GM18868 (cell line): Measurements from ENCODE around the gene HMMR.
"Not testable (repeated sequence)": the region's sequence is repeated elsewhere in the genome, so short reads cannot be mapped to it uniquely, and the experiment has no call there.

ENCODE experiments used
- ATAC-seq: cut with Tn5 transposase; IDR thresholded peaks from one replicate; pipeline ENCODE4 v1.9.1; 2021; ENCODE audit warnings: mild to moderate bottlenecking, moderate library complexity; ENCODE audit not compliant: unreplicated experiment

Gene HMMR

DNA sequence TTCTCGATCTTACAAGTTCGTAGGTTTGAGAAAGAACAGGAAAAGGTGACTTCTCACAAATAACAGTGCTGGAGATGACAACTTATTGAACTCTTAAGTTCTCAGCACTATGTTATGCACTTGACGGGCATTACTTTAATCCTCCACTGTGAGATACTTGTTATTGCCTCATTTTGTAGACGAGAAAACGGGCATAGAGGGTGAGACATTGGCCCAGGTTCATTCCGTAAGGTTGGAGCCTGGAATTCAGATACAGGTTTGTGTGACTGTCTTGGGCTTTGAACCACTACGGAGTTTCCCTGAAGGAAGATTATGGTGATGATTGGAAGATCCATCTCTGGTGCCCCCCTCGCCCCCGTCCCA lies 45.6 kb downstream of the HMMR start:
- peak; percentile 11 for ATAC-seq

DNA sequence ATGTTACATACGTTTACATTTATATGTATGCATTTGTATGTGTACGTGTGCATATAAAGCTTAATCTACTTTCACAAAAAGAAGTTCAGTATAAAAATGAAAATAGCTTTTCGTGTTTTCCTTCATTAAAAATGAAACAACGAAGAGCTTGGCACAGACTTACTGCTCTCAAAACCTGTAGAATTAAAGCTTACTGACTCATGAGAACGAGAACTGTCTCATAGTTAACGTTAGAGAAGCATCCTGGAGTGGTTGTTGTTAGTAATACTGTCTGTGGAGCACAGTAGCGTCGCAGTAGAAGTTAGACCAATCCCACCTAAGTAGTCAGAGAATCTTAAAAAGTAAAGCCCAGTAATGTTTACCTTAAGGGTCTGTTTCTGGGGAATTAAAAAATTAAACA lies 46.3 kb downstream of the HMMR start:
- peak; percentile 3 for ATAC-seq

DNA sequence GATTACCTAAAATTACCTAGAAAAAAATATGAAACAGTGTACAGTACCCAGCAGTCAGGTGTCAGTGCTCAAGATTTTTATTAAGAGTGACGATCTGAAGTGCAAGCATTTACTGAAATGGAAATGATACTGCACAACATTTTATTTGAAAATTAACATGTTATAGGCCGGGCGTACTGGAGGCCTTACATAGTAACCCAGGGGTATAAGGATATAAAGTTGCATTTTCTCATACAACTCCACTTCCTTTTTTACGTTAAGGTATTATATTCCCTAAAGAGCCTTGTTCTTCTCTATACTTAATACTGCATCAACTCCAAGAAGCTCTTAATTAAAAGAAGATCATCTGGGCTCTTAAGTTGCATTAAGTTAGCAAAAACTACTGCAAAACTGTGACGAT lies 48.3 kb downstream of the HMMR start:
- no peak for ATAC-seq

DNA sequence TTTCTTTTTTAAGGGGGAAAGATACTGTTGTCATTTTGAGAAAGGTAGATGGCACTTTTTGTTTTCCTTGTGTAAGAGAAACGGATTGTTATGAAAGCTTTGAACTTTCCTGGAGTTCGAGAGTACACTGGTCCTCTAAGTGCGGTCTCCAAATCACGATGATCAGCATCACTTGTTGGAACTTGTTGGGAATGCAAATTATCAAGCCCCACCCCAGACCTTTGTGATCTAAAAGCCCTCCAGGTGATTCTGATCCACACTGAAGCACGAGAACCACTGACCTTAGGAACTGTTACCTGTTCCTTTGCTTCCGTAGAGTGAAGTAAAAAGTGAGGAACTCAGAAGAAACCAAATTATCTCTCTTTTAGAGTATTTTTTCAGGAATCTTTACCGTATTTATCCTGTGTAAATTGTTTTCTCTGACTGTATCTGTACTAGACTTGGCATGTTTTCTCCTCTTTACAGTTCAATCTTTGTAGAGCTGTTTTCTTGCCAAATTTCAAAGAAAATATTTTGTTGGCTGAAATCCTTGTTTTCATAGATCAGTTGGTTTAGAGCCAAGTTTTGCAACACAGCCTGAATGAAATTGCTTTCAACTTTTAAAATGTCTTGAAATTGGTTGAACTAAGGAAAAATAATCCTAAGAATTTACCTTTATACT lies 49.0 kb downstream of the HMMR start:
- ATAC-seq, result no peak

DNA sequence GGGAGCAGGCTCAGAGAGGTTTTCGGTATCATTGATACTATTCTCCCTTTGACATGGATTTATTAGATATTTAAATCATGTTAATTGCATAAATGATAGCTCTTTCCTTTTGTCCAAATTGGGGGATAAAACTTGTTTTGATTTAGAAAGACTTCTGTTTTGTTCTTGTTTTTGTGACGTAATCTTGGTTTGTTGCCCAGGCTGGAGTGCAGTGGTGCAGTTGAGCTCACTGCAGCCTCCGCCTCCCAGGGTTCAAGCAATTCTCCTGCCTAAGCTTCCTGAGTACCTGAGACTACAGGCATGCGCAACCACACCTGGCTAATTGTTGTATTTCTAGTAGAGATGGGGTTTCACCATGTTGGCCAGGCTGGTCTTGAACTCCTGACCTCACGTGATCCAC lies 52.1 kb downstream of the HMMR start:
- no peak for ATAC-seq

DNA sequence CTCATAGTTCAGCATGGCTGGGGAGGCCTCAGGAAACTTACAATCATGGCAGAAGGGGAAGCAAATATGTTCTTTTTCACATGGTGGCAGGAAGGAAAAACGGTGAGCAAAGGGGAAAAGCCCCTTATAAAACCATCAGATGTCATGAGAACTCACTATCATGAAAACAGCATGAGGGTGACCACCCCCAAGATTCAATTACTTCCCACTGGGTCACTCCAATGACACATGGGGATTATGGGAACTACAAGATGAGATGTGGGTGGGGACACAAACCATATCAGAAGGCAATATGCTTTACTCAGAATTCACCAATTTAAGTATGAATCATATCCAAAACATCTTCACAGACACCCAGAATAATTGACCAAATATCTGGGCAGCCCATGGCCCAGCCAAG lies 64.7 kb downstream of the HMMR start:
- no peak for ATAC-seq

DNA sequence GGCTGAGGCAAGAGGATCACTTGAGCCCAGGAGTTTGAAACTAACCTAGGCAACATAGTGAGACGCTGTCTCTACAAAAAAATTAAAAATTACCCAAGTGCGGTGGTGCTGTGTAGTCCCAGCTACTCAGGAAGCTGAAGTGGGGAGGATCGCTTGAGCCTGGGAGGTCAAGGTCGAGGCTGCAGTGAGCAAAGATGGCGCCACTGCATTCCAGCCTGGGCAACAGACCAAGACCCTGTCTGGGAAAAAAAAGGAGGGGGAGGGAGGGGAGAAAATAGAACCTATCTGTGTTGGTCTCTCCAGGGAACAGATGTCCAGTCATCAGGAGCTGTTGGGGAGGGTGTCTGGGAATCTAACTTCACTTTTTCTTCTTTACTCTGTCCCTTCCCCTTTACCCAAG lies 69.3 kb downstream of the HMMR start:
- ATAC-seq, result no peak

DNA sequence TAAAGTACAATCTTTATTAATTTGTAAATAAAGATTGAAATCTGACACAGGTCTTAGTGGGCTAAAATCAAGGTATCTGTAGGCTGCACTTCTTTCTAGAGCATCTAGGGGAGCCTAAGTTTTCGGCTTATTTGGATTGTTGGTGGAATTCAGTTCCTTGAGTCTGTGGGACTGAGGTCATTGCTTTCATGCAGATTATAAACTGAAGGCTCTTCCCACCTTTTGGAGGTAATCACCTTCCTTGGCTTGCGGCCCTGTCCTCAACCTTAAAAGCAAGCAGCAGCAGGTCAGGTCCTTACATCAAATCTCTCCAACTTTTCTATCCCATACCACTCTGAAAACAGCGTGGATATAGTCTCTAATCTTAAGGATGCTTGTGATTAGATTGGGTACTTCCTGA lies 70.8 kb downstream of the HMMR start:
- no peak for ATAC-seq

DNA sequence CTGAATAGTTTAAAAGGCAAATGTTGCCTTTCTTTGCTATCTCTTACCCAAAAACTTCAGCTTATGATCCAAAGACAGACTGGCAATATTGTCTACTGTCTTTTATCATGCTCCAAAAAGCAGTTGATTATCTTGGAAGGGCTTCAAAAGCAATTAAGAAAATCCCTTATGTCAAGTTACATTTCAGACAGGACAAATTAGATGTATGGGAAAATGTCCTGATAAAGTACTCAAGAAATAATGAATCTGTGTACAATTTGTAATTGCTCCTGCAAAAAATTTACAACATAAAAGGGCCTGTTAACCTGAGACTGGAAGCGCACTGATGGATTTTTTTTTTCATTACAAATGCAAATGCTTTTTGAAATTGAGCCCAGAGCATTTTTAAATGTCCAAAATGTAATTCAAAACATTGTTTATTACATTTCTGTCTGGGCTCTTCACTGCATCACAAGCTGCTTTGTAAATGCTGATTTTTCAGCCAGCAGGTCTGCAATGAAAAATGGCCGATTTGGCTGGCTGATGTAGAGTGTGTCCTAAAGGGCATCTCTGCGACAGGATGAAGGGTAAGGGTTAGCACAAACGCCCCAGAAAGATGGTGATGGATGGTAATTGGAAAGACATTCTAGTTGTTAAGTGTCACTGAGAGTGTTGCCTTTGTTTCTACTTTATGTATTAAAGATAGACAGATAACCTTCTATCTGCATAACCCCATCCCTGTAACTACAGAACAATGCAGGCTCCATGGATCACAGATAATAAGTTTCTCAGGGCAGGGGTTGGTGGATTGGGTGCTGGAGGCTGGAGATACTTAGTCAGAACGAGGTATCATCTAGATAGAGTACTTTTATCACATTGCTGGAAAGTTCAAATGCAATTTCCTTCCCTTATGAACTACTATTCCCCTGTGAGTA lies 72.0 kb downstream of the HMMR start:
- no peak for ATAC-seq

DNA sequence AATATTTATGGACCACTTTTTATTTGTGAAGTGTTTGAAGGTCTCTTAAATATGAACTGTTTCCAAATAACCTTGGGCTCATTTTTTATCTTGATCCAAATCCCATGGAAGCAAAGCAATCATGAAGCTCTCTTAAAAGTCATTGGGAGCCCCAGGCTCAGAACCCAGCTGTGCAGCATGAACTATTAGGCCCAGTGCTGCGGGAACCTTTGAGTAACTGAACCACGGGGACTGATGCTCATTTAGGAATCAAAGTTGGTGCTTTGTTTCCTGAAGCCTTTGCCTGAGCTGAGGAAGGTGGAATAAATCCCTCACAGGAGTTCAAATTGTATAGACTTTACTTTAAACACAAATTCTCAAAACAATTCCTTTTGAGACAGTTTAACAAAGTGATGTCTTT lies 72.8 kb downstream of the HMMR start:
- no peak for ATAC-seq

DNA sequence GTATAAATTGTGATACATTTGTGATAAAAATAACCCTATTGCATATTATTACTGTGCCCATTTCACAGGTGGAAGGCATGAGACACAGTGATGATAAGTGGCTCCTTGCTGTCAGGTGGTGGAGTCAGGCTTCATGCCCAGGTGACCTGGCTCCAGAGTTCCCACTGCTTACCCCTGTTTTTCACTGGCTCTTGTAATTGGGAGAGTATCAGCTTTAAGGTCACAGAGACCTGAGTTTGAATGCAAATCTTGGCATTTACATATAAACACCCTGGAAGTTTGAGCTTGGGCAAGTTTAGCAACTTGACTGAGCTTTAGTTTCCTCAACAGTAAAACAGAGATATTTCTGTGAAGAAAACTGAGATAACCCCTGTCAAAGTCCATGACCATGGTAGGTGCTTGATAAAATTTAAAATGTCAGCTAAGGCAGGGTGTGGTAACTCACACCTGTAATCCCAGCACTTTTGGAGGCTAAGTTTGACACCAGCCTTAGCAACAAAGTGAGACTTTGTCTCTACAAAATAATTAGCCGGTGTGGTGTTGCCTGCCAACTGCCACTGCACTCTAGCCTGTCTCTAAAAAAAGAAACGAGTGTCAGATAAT lies 74.2 kb downstream of the HMMR start:
- ATAC-seq, result no peak

DNA sequence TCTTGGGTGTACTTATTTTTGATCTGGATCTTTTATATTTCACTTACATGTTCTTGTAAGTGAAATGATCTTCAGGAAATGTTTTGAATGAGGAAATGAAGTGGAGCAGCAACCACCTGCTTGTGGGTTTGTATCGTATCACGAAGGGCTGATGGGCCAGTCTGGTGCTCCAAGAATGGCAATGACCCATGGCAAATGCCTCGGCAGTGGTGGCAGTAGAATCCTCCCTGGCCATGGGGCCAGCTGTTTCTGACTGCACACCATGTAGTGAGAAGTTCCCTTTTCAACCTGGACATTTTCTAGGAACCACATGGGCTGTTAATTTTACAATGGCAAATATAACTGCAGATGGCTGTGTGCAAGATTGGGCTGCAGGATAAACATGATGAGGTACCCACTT lies 74.9 kb downstream of the HMMR start:
- ATAC-seq, result no peak

DNA sequence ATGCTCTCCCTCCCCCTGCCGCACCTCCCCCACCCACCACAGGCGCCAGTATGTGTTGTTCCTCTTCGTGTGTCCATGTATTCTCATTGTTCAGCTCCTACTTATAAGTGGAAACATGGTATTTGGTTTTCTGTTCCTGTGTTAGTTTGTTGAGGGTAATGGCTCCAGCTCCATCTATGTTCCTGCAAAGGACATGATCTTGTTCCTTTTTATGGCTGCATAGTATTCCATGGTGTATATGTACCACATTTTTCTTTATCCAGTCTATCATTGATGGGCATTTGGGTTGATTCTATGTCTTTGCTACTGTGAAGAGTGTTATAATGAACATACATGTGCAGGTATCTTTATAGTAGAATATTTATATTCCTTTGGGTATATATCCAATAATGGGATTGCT lies 76.0 kb downstream of the HMMR start:
- not testable (repeated sequence) for ATAC-seq

DNA sequence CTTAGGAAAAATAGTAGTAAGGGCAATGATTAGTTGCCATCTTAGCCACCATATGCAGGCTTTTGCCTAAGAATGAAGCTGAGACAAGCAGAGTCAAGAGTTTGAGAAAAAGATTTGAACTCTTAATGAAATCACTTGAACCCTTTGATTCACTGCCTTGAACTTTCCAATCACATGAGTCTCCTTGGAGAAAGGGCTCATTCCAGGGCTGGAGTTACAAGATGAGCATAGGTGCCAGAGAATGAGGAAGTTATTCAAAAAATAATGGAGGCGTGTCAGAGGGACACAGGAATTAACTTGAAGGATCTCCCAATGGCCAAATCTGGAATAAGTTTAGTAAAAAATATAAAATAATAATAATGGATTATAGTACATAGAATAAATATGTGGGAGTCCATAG lies 80.3 kb downstream of the HMMR start:
- ATAC-seq, result no peak
